Left ventricle myocardium inferior (tissue), 1 donor: Measurements from ENCODE around the gene SLC4A11. TPM values are rescaled to one million over a fixed set of nuclear protein-coding genes. Genes with fewer than 3 reads are reported as not detected.
A peak's percentile ranks its signal among the peaks of the same experiment; 100 is the strongest.

Experiments
- DNase-seq: peaks from one replicate; pipeline ENCODE4 v3.0.0-alpha.2; 2020
- H3K27ac ChIP-seq: fragments of 200-600 bp; replicated peaks from 2 replicates; pipeline ENCODE4 v1.8.0; 2021
- H3K27me3 ChIP-seq: fragments of 200-600 bp; 2 replicates; pipeline ENCODE4 v1.8.0; 2021; ENCODE audit warnings: low read depth
- H3K36me3 ChIP-seq: fragments of 200-600 bp; 2 replicates; pipeline ENCODE4 v1.8.0; 2021
- H3K4me1 ChIP-seq: fragments of 200-600 bp; 2 replicates; pipeline ENCODE4 v1.8.0; 2021
- H3K4me3 ChIP-seq: fragments of 200-600 bp; 2 replicates; pipeline ENCODE4 v1.8.0; 2021; ENCODE audit warnings: mild to moderate bottlenecking, moderate library complexity
- H3K9me3 ChIP-seq: fragments of 200-600 bp; replicated peaks from 2 replicates; pipeline ENCODE4 v1.8.0; 2021
- CTCF ChIP-seq: fragments of 200-600 bp; IDR thresholded peaks from 2 replicates; pipeline ENCODE4 v1.8.0; 2021; ENCODE audit warnings: antibody characterized with exemption, mild to moderate bottlenecking, borderline replicate concordance
- intact Hi-C: fragments of 100-400 bp; cut with micrococcal nuclease; formaldehyde crosslinking; loops from one replicate; pipeline ENCODE4 v1.11.0; 2022
- total RNA-seq: library from RNA; stranded (reverse); fragmentation: NEBNext Ultra II Directional; extraction: Animal tissue kit (Norgen Biotek cat#: 25700); gene quantifications from one replicate; pipeline ENCODE4 v1.2.1, GENCODE V29; 2021
- donor health status: DM: no; HTN: yes; CAD: no; lungs with severe emphysema.

SLC4A11 gene
- total RNA-seq, 1 donor from 2014 or later = 0.11 TPM

DNA sequence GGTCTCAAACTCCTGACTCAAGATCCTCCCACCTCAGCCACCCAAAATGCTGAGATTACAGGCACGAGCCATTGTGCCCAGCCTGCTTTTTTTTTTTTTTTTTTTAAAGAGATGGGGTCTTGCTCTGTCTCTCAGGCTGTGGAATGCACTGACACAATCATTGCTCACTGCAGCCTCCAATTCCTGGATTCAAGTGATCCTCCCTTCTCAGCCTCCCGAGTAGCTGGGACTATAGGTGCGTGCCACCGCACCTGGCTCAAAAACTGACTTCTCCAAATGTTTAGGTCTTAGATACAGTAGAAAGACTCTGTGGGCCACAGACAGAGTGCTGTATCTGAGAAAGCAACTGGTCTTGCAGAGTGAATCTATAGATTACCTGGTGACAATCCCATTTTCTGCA, 31.1 kb upstream of the SLC4A11 start:
- Histone ChIP-seq H3K27ac (no peak overlapping the region), H3K27me3 (no peaks in the 10 kb centered on the region), H3K4me1 (peaks cover 3% of the 10 kb centered on the region), H3K36me3 (peaks cover 91% of the 10 kb centered on the region), H3K4me3 (no peak overlapping the region), H3K9me3 (no peaks in the 10 kb centered on the region)
- DNase-seq = no peak
- TF ChIP-seq CTCF = no peak
- intact Hi-C loops = no loop called here

- no peak for DNase-seq
- intact Hi-C loops = no loop called here
- Histone ChIP-seq H3K27ac (no peak overlapping the region), H3K4me1 (no peaks in the 10 kb centered on the region), H3K36me3 (peaks cover 94% of the 10 kb centered on the region), H3K4me3 (no peak overlapping the region), H3K9me3 (no peaks in the 10 kb centered on the region), H3K27me3 (no peaks in the 10 kb centered on the region)
- TF ChIP-seq CTCF = no peak
Measured at GRCh38 chr20:3262566-3262965, 23.6 kb upstream of the SLC4A11 start.

DNA sequence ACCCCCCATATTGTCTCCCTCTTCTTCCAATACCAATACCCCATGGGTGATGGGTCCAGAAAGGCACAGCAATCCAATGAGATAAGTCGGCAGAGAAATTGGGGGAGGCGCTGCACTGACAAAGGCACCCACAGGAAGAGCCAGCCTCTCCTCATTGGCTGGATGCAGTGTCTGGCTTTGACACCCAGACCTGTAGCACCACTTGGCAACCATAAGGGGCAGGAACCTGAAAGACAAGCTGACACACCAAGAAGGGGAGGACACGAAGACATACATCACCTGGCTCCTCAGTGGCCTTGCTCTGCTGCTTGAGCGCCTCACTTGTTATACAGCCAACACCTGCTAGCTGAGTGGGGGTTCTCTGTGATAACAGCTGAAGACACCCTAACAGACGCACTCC, 19.4 kb upstream of the SLC4A11 start:
- no peak overlapping the region for H3K27ac ChIP-seq
- H3K4me1 ChIP-seq = no peaks in the 10 kb centered on the region
- H3K9me3 ChIP-seq = no peaks in the 10 kb centered on the region
- intact Hi-C loops = no loop called here
- H3K36me3 ChIP-seq = peaks cover 95% of the 10 kb centered on the region
- TF ChIP-seq CTCF = no peak
- H3K4me3 ChIP-seq = no peak overlapping the region
- no peaks in the 10 kb centered on the region for H3K27me3 ChIP-seq
- no peak for DNase-seq

GRCh38 chr20:3255728-3256127, 16.7 kb upstream of the SLC4A11 start:
- intact Hi-C loops = no loop called here
- no peak for DNase-seq
- Histone ChIP-seq H3K9me3 (no peaks in the 10 kb centered on the region), H3K4me3 (no peak overlapping the region), H3K4me1 (no peaks in the 10 kb centered on the region), H3K27ac (no peak overlapping the region), H3K36me3 (peaks cover 95% of the 10 kb centered on the region), H3K27me3 (no peaks in the 10 kb centered on the region)
- TF ChIP-seq CTCF = no peak

DNA sequence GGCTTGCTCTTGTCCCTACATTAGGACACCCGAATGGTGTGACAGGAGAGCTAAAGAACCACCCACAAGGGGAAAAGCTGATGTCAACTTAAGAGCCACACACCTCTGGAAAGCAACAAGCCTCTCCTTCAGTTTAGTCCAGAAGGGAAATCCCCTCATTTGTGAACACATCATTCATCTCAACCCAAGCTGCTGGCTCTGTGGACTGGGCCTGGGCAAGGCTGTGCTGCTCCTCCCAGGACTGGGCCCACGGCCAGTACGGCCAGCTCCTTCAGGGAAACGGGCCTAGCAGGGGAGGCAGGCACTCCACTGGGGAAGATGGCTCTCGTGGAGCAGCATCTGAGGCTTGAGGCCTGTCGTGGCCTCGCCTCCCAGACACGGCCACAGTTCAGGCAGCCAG, 12.8 kb upstream of the SLC4A11 start:
- Histone ChIP-seq H3K36me3 (peaks cover 62% of the 10 kb centered on the region), H3K27me3 (no peaks in the 10 kb centered on the region), H3K9me3 (no peaks in the 10 kb centered on the region), H3K27ac (no peak overlapping the region), H3K4me3 (no peak overlapping the region), H3K4me1 (peaks cover 25% of the 10 kb centered on the region)
- no peak for TF ChIP-seq CTCF
- peak; percentile 41 for DNase-seq
- intact Hi-C loops = no loop called here

DNA sequence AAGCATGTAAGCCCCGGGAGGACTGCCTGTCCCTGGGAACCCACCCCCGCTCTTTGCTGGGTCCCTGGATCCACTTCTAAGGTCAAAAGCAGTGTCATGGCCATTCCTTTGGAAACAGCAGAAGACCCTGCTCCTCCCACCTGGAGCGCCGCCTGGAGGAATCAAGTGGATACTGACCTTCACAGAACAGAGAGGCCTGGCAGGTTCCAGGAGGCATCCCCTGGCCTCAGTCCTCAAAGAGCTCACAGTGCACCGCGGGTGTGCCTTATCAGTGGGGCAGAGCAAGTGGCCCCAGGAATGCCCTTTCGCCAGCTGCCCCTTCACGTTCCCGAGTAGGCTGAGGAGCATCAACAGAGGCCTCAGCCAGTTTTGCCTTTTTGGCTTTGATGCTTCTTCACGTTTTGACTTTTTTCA, 11.1 kb upstream of the SLC4A11 start:
- no peak for DNase-seq
- Histone ChIP-seq H3K9me3 (no peaks in the 10 kb centered on the region), H3K4me1 (peaks cover 25% of the 10 kb centered on the region), H3K27me3 (no peaks in the 10 kb centered on the region), H3K4me3 (no peak overlapping the region), H3K36me3 (peaks cover 45% of the 10 kb centered on the region), H3K27ac (no peak overlapping the region)
- TF ChIP-seq CTCF = no peak
- intact Hi-C loops = no loop called here
